ENCODE results near the gene CIDEC. TPM values are rescaled to one million over a fixed set of nuclear protein-coding genes. Genes with fewer than 3 reads are reported as not detected.

Gene CIDEC
- total RNA-seq, 1 donor from 2014 or later: not detected

DNA sequence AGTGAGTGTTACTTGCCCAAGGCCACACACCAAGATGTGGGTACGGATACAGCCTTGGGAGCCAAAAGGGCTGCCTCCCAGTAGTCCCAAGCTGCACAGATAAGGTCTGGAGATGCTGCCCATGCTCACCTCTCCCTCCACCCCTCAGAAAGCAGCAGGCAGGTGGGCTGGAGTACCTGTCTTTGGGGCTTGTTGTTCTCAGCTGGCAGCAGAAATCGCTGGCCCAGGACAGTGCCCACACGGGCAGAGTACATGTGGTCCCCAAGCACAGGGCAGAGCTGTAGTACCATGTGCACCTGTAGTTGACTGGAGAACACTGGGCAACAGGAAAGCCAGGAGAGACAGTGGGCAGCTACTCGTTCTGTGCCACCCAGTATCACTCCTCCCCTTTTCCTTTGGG lies 41.2 kb downstream of the CIDEC start:
- Mint-ChIP-seq H3K27me3 (ENCODE audit: low read depth) (no peaks in the 10 kb centered on the region), H3K4me3 (no peak overlapping the region), H3K9me3 (no peaks in the 10 kb centered on the region), H3K4me1 (peaks cover 8% of the 10 kb centered on the region), H3K27ac (no peak overlapping the region), H3K36me3 (peaks cover 30% of the 10 kb centered on the region)
- no peak for DNase-seq (ENCODE audit: low spot score in 2 of 2, unreplicated experiment in 2 of 2)
- TF ChIP-seq CTCF (IDR thresholded peaks at IDR 0.05; ENCODE audit: unreplicated experiment): no peak

GRCh38 chr3:9837701-9838582 lies 42.1 kb downstream of the CIDEC start:
- TF ChIP-seq CTCF (IDR thresholded peaks at IDR 0.05; ENCODE audit: unreplicated experiment): no peak
- DNase-seq (ENCODE audit: low spot score in 2 of 2, unreplicated experiment in 2 of 2): no peak
- peaks cover 1% of the 10 kb centered on the region for H3K4me1 Mint-ChIP-seq
- peaks cover 30% of the 10 kb centered on the region for H3K36me3 Mint-ChIP-seq
- no peak overlapping the region for H3K4me3 Mint-ChIP-seq
- no peak overlapping the region for H3K27ac Mint-ChIP-seq
- no peaks in the 10 kb centered on the region for H3K9me3 Mint-ChIP-seq
- H3K27me3 Mint-ChIP-seq (ENCODE audit: low read depth): no peaks in the 10 kb centered on the region

DNA sequence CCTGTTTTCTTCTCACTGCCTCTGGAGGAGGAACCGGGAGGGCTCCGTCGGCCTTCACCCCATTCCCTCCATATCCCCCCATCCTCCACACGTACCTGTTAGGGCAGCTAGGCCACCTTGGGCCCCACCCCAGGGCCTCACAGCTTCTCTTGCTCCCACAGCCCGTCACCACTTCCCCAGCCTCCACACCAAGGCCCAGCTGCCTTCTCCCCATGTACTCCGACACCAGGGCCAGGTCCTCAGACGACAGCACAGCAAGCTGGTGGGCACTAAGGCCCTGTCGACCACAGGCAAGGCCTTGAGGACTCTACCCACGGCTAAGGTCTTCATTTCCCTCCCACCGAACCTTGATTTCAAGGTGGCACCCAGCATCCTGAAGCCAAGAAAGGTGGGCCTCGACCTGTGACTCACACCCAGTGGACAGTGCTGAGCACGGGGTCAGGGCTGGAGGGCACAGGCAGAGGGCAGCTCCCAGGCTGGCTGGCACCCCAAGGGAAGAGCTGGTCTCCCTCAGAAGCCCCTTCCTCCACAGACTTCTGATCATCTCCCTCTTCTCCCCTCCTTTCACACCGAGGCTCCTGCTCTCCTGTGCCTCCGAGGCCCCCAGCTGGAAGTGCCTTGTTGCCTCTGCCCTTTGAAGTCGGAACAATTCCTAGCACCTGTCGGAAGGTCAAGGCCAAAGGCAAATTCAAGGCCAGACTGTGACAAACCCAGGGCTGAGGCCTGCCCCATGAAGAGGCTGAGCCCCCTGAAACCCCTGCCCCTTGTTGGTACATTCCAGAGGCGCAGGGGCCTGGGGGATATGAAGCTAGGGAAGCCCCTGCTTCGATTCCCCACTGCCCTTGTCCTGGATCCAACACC lies 45.3 kb downstream of the CIDEC start:
- no peak for DNase-seq (ENCODE audit: low spot score in 2 of 2, unreplicated experiment in 2 of 2)
- TF ChIP-seq CTCF (IDR thresholded peaks at IDR 0.05; ENCODE audit: unreplicated experiment): no peak
- no peaks in the 10 kb centered on the region for H3K9me3 Mint-ChIP-seq
- no peaks in the 10 kb centered on the region for H3K27me3 Mint-ChIP-seq (ENCODE audit: low read depth)
- H3K27ac Mint-ChIP-seq: no peak overlapping the region
- peaks cover 16% of the 10 kb centered on the region for H3K36me3 Mint-ChIP-seq
- no peak overlapping the region for H3K4me3 Mint-ChIP-seq
- no peaks in the 10 kb centered on the region for H3K4me1 Mint-ChIP-seq

GRCh38 chr3:9833078-9833477 lies 47.0 kb downstream of the CIDEC start:
- no peaks in the 10 kb centered on the region for H3K27me3 Mint-ChIP-seq (ENCODE audit: low read depth)
- no peaks in the 10 kb centered on the region for H3K4me1 Mint-ChIP-seq
- DNase-seq (ENCODE audit: low spot score in 2 of 2, unreplicated experiment in 2 of 2): no peak
- no peak overlapping the region for H3K4me3 Mint-ChIP-seq
- no peak overlapping the region for H3K27ac Mint-ChIP-seq
- peaks cover 18% of the 10 kb centered on the region for H3K36me3 Mint-ChIP-seq
- H3K9me3 Mint-ChIP-seq: no peaks in the 10 kb centered on the region
- no peak for TF ChIP-seq CTCF (IDR thresholded peaks at IDR 0.05; ENCODE audit: unreplicated experiment)

DNA sequence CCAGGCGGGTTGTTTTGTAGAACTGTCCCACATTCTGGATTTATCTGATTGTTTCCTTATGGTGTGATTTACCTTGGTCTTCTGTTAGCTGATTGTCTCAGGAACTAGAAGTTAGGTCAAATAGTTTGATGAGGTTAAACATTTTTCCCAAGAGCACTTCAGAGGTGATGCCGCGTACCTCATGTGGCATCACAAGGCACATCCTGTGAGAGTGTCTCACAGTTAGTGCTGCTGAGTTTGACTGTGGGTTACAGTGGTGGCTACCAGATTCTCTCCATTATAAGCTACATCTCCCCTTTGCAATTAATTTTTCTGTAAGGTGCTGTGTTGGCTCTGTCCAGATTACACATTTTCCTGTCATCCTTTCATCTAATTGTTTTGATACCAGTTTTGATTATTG lies 48.8 kb downstream of the CIDEC start:
- peaks cover 20% of the 10 kb centered on the region for H3K36me3 Mint-ChIP-seq
- H3K9me3 Mint-ChIP-seq: no peaks in the 10 kb centered on the region
- no peak for TF ChIP-seq CTCF (IDR thresholded peaks at IDR 0.05; ENCODE audit: unreplicated experiment)
- no peak overlapping the region for H3K27ac Mint-ChIP-seq
- no peaks in the 10 kb centered on the region for H3K4me1 Mint-ChIP-seq
- no peak for DNase-seq (ENCODE audit: low spot score in 2 of 2, unreplicated experiment in 2 of 2)
- H3K4me3 Mint-ChIP-seq: no peak overlapping the region
- H3K27me3 Mint-ChIP-seq (ENCODE audit: low read depth): no peaks in the 10 kb centered on the region
